HEK293 (cell line): ENCODE data around the gene ACOX2.

Source experiments
- CTCF ChIA-PET: fragments of 350-600 bp; formaldehyde crosslinking; extraction: SDS; loops from one replicate; lab custom pipeline; 2021; ENCODE audit warnings: antibody characterized with exemption; lab: Yijun Ruan, JAX
- POLR2A ChIA-PET: fragments of 300-600 bp; formaldehyde crosslinking; extraction: SDS; loops from one replicate; lab custom pipeline; 2020; ENCODE audit warnings: antibody characterized with exemption, inconsistent platforms; lab: Yijun Ruan, JAX
- H3K27ac ChIP-seq: fragments of 200-500 bp; sonication (Bioruptor generic); 2 replicates; pipeline ENCODE4 v1.5.1; 2014; ENCODE audit warnings: low read depth, low read length, control low read depth, inconsistent platforms; ENCODE audit errors: extremely low read depth
- H3K36me3 ChIP-seq, 2 experiments: fragments of 200-500 bp in 1 of 2; sonication (Bioruptor generic) in 1 of 2; 1 replicate in 1 of 2; 2 replicates in 1 of 2; pipeline ENCODE4 v1.5.1; 2014 to 2017; ENCODE audit warnings: inconsistent platforms in 2 of 2, low read length in 2 of 2; ENCODE audit not compliant: control insufficient read depth in 2 of 2, insufficient read depth in 1 of 2
- H3K4me1 ChIP-seq: fragments of 200-500 bp; sonication (Bioruptor generic); 2 replicates; pipeline ENCODE4 v1.5.1; 2014; ENCODE audit warnings: mild to moderate bottlenecking, low read length, inconsistent platforms; ENCODE audit not compliant: control insufficient read depth, insufficient read depth
- H3K4me3 ChIP-seq: 2 replicates; pipeline ENCODE4 v1.5.1; 2011; ENCODE audit warnings: low read depth, mild to moderate bottlenecking, control low read depth, low read length, moderate library complexity
- H3K9me3 ChIP-seq: fragments of 200-500 bp; sonication (Bioruptor generic); 2 replicates; pipeline ENCODE4 v1.5.1; 2014; ENCODE audit warnings: low read depth, low read length, inconsistent platforms; ENCODE audit not compliant: control insufficient read depth, insufficient read depth
- GLIS2 ChIP-seq: fragments of 450-650 bp; formaldehyde crosslinking; IDR thresholded peaks from 2 replicates; pipeline ENCODE4 v1.5.1; 2016; ENCODE audit warnings: missing biosample characterization, missing genetic modification characterization
- HOXC10 ChIP-seq: sonication (generic); formaldehyde crosslinking; IDR thresholded peaks from 2 replicates; pipeline ENCODE4 v1.8.1; 2023; ENCODE audit warnings: mild to moderate bottlenecking, missing genetic modification reagents
- IKZF3 ChIP-seq: fragments of 450-650 bp; IDR thresholded peaks from 2 replicates; pipeline ENCODE4 v1.5.0; 2018; ENCODE audit warnings: missing biosample characterization, mild to moderate bottlenecking, missing genetic modification characterization, moderate library complexity
- KLF17 ChIP-seq: fragments of 450-650 bp; formaldehyde crosslinking; IDR thresholded peaks from 2 replicates; pipeline ENCODE4 v1.5.1; 2016; ENCODE audit warnings: missing biosample characterization, missing genetic modification characterization
- KLF7 ChIP-seq: fragments of 450-650 bp; formaldehyde crosslinking; IDR thresholded peaks from 2 replicates; pipeline ENCODE4 v1.5.1; 2016; ENCODE audit warnings: missing biosample characterization, missing genetic modification characterization, borderline replicate concordance
- KLF8 ChIP-seq: fragments of 450-650 bp; formaldehyde crosslinking; IDR thresholded peaks from 2 replicates; pipeline ENCODE4 v1.5.1; 2016; ENCODE audit warnings: missing biosample characterization, missing genetic modification characterization
- PRDM1 ChIP-seq: fragments of 450-650 bp; formaldehyde crosslinking; IDR thresholded peaks from 2 replicates; pipeline ENCODE4; 2016; ENCODE audit warnings: missing biosample characterization, missing genetic modification characterization
- SP3 ChIP-seq: fragments of 450-650 bp; formaldehyde crosslinking; IDR thresholded peaks from 2 replicates; pipeline ENCODE4 v1.5.1; 2016; ENCODE audit warnings: missing biosample characterization, missing genetic modification characterization
- YY1 ChIP-seq: fragments of 450-650 bp; formaldehyde crosslinking; IDR thresholded peaks from 2 replicates; pipeline ENCODE4 v1.5.1; 2018; ENCODE audit warnings: missing biosample characterization, missing genetic modification characterization
- ZBTB10 ChIP-seq: fragments of 450-650 bp; formaldehyde crosslinking; IDR thresholded peaks from 2 replicates; pipeline ENCODE4 v1.5.1; 2016; ENCODE audit warnings: missing biosample characterization, missing genetic modification characterization
- ZBTB17 ChIP-seq: fragments of 450-650 bp; formaldehyde crosslinking; IDR thresholded peaks from 2 replicates; pipeline ENCODE4 v1.5.1; 2016; ENCODE audit warnings: missing biosample characterization, missing genetic modification characterization
- ZFHX2 ChIP-seq: fragments of 450-650 bp; formaldehyde crosslinking; conservative IDR thresholded peaks from 2 replicates; pipeline ENCODE4 v1.5.1; 2016; ENCODE audit warnings: missing biosample characterization, missing genetic modification characterization
- ZNF140 ChIP-seq: fragments of 450-650 bp; formaldehyde crosslinking; IDR thresholded peaks from 2 replicates; pipeline ENCODE4 v1.5.1; 2016; ENCODE audit warnings: missing biosample characterization, missing genetic modification characterization
- ZNF148 ChIP-seq: fragments of 450-650 bp; formaldehyde crosslinking; IDR thresholded peaks from 2 replicates; pipeline ENCODE4 v1.5.0; 2017; ENCODE audit warnings: missing biosample characterization, missing genetic modification characterization, borderline replicate concordance
- ZNF169 ChIP-seq: fragments of 450-650 bp; formaldehyde crosslinking; IDR thresholded peaks from 2 replicates; pipeline ENCODE4 v1.5.1; 2016; ENCODE audit warnings: missing biosample characterization, missing genetic modification characterization
- ZNF2 ChIP-seq: fragments of 450-650 bp; formaldehyde crosslinking; IDR thresholded peaks from 2 replicates; pipeline ENCODE4 v1.5.1; 2016; ENCODE audit warnings: missing biosample characterization, missing genetic modification characterization
- ZNF202 ChIP-seq: fragments of 450-650 bp; formaldehyde crosslinking; IDR thresholded peaks from 2 replicates; pipeline ENCODE4 v1.5.1; 2016; ENCODE audit warnings: missing biosample characterization, missing genetic modification characterization, borderline replicate concordance
- ZNF266 ChIP-seq: fragments of 450-650 bp; formaldehyde crosslinking; IDR thresholded peaks from 2 replicates; pipeline ENCODE4 v1.5.1; 2016; ENCODE audit warnings: missing biosample characterization, missing genetic modification characterization, low read depth
- ZNF324 ChIP-seq: fragments of 450-650 bp; formaldehyde crosslinking; IDR thresholded peaks from 2 replicates; pipeline ENCODE4 v1.5.1; 2016; ENCODE audit warnings: missing biosample characterization, missing genetic modification characterization
- ZNF366 ChIP-seq: fragments of 450-650 bp; formaldehyde crosslinking; conservative IDR thresholded peaks from 2 replicates; pipeline ENCODE4 v1.5.1; 2016; ENCODE audit warnings: missing biosample characterization, missing genetic modification characterization
- ZNF391 ChIP-seq: fragments of 450-650 bp; formaldehyde crosslinking; IDR thresholded peaks from 2 replicates; pipeline ENCODE4 v1.5.1; 2016; ENCODE audit warnings: low read depth, missing biosample characterization, missing genetic modification characterization, borderline replicate concordance
- ZNF473 ChIP-seq: fragments of 450-650 bp; formaldehyde crosslinking; IDR thresholded peaks from 2 replicates; pipeline ENCODE4 v1.5.1; 2017; ENCODE audit warnings: missing biosample characterization, missing genetic modification characterization
- ZNF488 ChIP-seq: fragments of 450-650 bp; formaldehyde crosslinking; IDR thresholded peaks from 2 replicates; pipeline ENCODE4 v1.5.1; 2016; ENCODE audit warnings: missing biosample characterization, missing genetic modification characterization
- ZNF513 ChIP-seq: fragments of 450-650 bp; IDR thresholded peaks from 2 replicates; pipeline ENCODE4 v1.5.1; 2018; ENCODE audit warnings: missing biosample characterization, missing genetic modification characterization
- ZNF544 ChIP-seq: fragments of 450-650 bp; formaldehyde crosslinking; IDR thresholded peaks from 2 replicates; pipeline ENCODE4 v1.5.0; 2017; ENCODE audit warnings: missing biosample characterization, missing genetic modification characterization
- ZNF596 ChIP-seq: fragments of 450-650 bp; IDR thresholded peaks from 2 replicates; pipeline ENCODE4 v1.5.0; 2018; ENCODE audit warnings: missing biosample characterization, mild to moderate bottlenecking, missing genetic modification characterization, moderate library complexity
- ZNF670 ChIP-seq: fragments of 450-650 bp; formaldehyde crosslinking; IDR thresholded peaks from 2 replicates; pipeline ENCODE4 v1.5.1; 2016; ENCODE audit warnings: missing biosample characterization, missing genetic modification characterization, low read depth
- ZNF692 ChIP-seq: fragments of 450-650 bp; formaldehyde crosslinking; IDR thresholded peaks from 2 replicates; pipeline ENCODE4 v1.5.1; 2016; ENCODE audit warnings: missing biosample characterization, missing genetic modification characterization
- ZNF792 ChIP-seq: fragments of 450-650 bp; formaldehyde crosslinking; IDR thresholded peaks from 2 replicates; pipeline ENCODE4 v1.5.1; 2016; ENCODE audit warnings: missing biosample characterization, missing genetic modification characterization

ACOX2 gene

GRCh38 chr3:58532794-58533220 lies 4.2 kb downstream of the ACOX2 start (continued):
- TF ChIP-seq KLF17 (0 out of 2 replicates have a peak, but pooled peaks have one; percentile 19), ZNF202 (tag by site-specific recombination) (no peak), ZNF670 (tag by site-specific recombination) (no peak), YY1 (tag by site-specific recombination) (no peak), IKZF3 (no peak)

GRCh38 chr3:58531956-58532355 lies 5.0 kb downstream of the ACOX2 start:
- H3K4me1 ChIP-seq: no peaks in the 10 kb centered on the region
- no peaks in the 10 kb centered on the region for H3K36me3 ChIP-seq
- POLR2A ChIA-PET: interaction anchor here (0.5 kb wide), 1 partner anchor 221 kb away, joined by 5 read pairs; no protein-coding TSS in a partner anchor
- no peak overlapping the region for H3K4me3 ChIP-seq
- H3K27ac ChIP-seq: no peak overlapping the region
- H3K9me3 ChIP-seq: no peaks in the 10 kb centered on the region
- CTCF ChIA-PET: interaction anchor here (0.6 to 1.7 kb wide), 15 partner anchors 10 to 1371 kb away, joined by 3 to 12 read pairs (median 4); partner anchors contain the start of genes HTD2, KCTD6 and RPP14
- no peak for TF ChIP-seq ZNF792
- no peak; the same call in 1 of the 2 replicates for TF ChIP-seq ZBTB17
- TF ChIP-seq ZFHX2 (tag by site-specific recombination): no peak
- no peak for TF ChIP-seq SP3
- TF ChIP-seq HOXC10 (CRISPR knock-in tag): no peak
- peak; percentile 48; the same call in 1 of the 2 replicates for TF ChIP-seq PRDM1 (tag by site-specific recombination)
- no peak for TF ChIP-seq ZBTB10 (tag by site-specific recombination)
- TF ChIP-seq ZNF391 (tag by site-specific recombination): no peak
- TF ChIP-seq ZNF488 (tag by site-specific recombination): no peak
- TF ChIP-seq ZNF324 (tag by site-specific recombination): no peak
- no peak for TF ChIP-seq ZNF692 (tag by site-specific recombination)
- TF ChIP-seq KLF7 (tag by site-specific recombination): no peak
- TF ChIP-seq ZNF169: no peak
- TF ChIP-seq KLF8 (tag by site-specific recombination): no peak
- no peak for TF ChIP-seq ZNF2 (tag by site-specific recombination)
- TF ChIP-seq ZNF148 (tag by site-specific recombination): no peak
- TF ChIP-seq GLIS2 (tag by site-specific recombination): no peak
- peak; percentile 68; the same call in 1 of the 2 replicates for TF ChIP-seq ZNF596 (tag by site-specific recombination)
- TF ChIP-seq ZNF266: no peak
- no peak for TF ChIP-seq ZNF140 (tag by site-specific recombination)
- peak; percentile 44; the same call in 1 of the 2 replicates for TF ChIP-seq ZNF366 (tag by site-specific recombination)
- TF ChIP-seq ZNF513 (tag by site-specific recombination): no peak
- no peak for TF ChIP-seq ZNF473
- TF ChIP-seq ZNF544 (tag by site-specific recombination): no peak
